SK-N-MC (cell line): ENCODE results near the gene TSNAX.

ENCODE experiments used
- EZH2 ChIP-seq: fragments of 200-600 bp; sonication (generic); IDR thresholded peaks from one replicate; pipeline ENCODE4 v1.6.1; 2017; ENCODE audit warnings: antibody characterized with exemption
- POLR2AphosphoS5 ChIP-seq: IDR thresholded peaks from 2 replicates; pipeline ENCODE4 v1.6.1; 2012; ENCODE audit warnings: mild to moderate bottlenecking, low read depth, low read length, borderline replicate concordance

DNA sequence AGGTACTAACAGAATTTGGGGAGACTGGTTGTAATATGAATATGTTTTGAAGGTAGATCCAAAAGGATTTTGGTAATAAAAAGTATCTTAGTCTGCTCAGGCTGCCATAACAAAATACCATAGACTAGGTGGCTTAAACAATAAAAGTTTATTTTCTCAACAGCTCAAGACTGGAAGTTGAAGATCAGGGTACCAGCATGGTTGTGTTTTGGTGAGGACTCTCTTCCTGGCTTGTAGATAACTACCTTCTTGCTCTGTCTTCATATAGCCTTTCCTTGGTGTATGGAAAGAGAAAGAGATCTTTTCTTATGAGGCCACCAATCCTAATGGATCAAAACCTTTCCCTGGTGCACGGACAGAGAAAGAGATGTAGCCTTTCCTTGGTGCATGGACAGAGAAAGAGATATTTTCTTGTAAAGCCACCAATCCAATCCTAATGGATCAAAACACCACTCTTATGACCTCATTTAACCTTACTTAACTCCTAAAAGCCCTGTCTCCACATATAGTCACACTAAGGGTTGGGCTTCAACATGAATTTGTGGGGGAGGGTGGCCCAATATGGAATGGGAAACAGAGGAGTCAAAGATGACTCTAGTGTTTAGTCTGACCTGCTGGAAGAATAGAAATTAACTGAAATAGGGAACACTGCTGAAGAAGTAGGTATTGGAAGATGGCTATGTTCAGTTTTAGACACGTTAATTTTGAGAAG, 5.4 kb upstream of the TSNAX start:
- no peak for TF ChIP-seq POLR2AphosphoS5
- TF ChIP-seq EZH2 = no peak
